COLO668 (cell line): ENCODE data around the gene CREG1.
A peak's percentile ranks its signal among the peaks of the same experiment; 100 is the strongest.
"Not testable (repeated sequence)": the region's sequence is repeated elsewhere in the genome, so short reads cannot be mapped to it uniquely, and the experiment has no call there.

Experiments
- DNase-seq: peaks from one replicate; lab custom pipeline; 2025; ENCODE audit not compliant: unreplicated experiment; lab: John Stamatoyannopoulos, UW

CREG1 gene

GRCh38 chr1:167564612-167565270 is 11.2 kb upstream of the CREG1 start:
- DNase-seq, result no peak

DNA sequence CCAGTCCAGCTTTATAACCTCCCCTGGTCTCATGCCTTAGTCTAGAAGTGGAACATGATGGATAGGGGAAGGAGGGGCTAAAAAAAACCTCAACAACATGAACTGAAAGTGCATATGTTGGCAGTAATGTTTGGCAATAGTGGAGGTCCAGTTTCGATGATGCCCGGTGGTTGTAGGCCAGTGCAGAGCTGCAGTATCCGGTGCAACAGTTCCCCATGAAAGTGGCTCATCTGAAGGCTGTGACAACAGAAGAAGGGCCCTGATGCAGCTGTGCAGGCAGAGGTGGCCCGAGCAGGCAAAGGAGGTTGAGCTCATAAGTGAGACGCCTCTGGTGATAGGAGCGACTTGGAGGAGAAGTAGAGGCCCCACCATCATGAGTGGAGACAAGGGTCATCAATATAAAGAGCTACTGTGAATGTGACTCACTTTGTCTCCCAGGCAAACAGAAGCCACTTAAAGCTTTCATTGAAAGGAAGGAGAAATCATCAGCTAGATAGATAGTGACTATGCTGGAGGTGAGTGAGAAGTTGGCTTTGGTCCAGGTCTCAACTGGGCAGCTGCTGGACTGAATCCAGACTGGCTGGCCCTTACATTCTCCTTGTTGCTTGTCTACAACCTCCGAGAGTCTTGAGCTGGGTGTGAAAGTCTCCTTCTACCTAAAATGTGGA is 10.2 kb upstream of the CREG1 start:
- DNase-seq, result peak; percentile 51

DNA sequence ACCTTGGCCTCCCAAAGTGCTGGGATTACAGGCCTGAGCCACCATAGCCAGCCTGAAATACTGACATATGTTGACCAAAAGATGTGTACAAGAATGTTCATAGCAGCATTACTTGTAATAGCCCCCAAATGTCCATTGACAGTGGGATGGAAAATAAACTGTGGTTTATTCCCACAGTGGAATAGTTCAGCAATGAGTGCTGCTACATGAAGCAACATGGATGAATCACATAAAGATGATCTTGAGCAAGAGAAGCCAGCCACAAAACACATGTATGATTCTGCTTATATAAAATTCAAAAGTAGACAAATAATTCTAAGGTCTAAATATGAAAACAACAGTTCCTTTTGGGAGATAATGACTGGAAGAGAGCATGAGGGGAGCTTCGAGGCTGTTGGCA is 9.1 kb upstream of the CREG1 start:
- no peak for DNase-seq

GRCh38 chr1:167561753-167562152 is 8.2 kb upstream of the CREG1 start:
- DNase-seq, result no peak

- DNase-seq, result peak; percentile 67
Observed at GRCh38 chr1:167555971-167556714, 2.6 kb upstream of the CREG1 start.

DNA sequence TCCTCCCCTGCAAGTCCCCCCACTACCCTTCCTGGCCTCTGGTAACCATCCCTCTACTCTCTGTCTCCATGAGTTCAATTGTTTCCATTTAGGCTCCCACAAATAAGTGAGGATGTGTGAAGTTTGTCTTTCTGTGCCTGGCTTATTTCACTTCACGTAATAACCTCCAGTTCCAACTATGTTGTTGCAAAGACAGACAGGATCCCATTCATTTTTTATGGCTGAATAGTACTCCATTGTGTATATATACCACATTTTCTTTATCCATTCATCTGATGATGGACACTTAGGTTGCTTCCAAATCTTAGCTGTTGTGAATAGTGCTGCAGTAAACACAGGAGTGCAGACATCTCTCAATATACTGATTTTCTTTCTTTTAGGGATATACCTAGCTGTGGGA is 1.5 kb upstream of the CREG1 start:
- not testable (repeated sequence) for DNase-seq

DNA sequence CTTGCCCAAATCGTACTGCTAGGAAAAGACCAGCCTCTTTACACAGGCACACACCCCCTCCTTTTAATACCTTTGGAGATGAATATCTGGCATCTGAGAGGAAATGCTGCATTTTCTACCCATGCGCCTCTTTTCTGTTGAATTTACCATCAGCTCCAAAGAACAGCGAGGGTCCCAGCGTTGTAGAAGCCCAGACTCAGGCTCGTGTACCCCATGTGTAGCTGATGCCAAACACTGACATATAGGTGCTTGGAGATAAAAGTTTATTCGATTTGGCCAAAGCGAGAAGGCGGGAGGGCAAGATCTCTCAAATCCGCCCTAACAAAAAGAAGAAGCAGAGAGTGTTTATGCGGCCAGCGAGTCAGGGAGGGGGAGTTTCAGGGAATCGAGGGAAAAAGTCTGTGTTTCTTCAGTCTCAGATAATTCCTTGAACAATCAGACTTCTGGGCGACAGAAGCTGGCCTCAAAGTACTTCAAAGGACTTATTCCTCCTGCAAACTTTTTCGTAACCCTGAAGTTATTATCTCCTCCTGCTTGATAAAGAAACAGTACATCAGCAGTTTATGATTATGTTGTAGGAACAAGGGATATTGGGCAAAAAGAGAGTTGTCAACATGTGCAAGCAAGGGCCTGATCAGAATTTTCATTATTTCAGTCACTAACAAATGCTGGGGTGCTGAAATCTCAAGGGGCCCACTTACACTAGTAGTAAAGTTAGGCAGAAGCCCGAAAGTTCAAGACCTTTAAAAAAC is 642 bp upstream of the CREG1 start:
- DNase-seq, result no peak

GRCh38 chr1:167551362-167551761 is 2.2 kb downstream of the CREG1 start:
- no peak for DNase-seq

DNA sequence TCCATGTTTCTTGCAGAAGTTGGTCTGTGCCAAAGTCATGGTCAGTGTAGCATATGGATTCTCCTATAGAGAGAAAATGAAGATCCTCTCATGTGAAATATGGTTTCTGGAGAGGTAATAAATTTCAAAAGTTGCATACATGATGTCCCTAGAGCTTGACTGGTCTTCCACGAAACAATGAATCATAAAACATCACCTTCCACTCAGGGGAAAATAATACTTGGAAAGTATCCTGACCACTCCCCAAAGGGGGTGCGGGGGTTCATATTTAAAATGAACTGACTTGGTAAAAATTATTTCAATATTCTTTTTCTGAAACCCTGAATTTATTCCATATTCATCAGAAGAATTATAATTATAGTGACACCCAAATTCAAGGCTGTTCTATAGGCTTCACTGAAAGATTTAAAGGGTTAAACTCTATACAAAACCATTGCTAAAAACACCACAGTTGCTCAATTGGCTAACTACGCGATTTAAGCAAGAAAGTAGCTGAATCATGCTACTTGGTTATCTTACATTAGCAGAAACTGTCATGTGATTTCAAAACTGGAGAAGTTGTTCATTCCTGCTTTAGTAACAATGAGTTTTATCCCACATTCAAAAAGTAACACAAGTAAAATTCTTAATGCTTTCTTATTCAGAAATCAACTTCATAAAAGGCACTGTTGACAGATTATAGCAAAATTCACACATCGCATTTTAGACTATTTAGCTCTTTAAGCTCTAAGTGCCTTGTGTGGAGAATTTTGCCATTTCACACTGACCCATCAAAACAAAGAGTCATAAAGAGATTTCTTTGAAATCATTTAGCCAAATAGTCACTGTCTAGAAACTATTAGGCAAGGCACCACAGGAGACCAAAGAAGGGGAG is 5.3 kb downstream of the CREG1 start:
- DNase-seq, result no peak

DNA sequence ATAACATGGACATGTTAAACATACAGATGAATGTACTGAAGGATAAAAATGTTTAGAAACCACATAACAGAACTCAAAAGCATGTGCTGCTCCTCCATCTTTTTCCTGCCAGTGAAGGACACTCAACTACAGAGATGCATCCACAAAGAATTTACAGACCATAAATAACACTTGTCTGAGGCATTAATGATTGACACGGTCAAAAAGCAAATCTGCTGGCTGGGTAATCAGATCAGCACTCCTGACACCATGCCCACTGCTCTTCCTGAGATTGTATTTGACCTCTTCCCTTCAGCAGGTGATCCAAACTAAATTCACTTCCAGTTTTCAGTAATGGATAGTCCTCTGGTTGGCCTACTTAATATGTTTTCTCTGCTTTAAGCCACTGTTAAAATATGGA is 6.6 kb downstream of the CREG1 start:
- DNase-seq, result no peak

GRCh38 chr1:167545349-167545748 is 8.2 kb downstream of the CREG1 start:
- DNase-seq, result no peak

DNA sequence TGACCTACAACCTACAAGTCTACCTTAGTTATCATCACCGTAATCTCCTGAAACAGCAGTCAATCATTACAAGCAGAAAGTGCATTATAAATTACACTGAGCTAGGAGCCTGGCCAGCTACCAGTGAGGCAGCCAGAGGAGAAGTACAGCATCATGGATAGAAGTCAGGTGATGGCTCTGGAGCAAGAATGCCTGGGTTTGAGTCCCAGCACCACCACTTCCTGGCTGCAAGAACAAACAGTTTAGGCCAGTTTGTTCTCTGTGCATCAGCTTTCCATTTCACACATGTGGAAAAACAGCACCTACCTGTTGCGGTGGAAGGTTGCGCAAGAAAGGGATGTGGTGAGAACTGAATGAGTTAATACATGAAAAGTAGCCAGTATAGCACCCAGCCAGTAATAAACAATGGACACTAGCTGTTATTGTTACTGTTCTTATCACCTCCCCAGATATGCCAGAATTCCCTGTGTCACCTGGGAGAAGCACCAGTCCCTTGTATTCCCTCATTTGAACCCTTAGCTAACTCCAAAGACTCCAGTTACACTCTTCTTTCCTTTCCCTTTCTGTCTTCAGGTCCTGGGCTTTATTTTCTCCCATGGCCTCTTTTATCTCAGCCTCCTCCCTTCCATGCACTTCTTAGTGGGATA is 9.0 kb downstream of the CREG1 start:
- DNase-seq, result no peak

GRCh38 chr1:167543199-167543990 is 10.2 kb downstream of the CREG1 start:
- DNase-seq, result no peak

- DNase-seq, result no peak
Observed at GRCh38 chr1:167542109-167543032, 11.2 kb downstream of the CREG1 start.

DNA sequence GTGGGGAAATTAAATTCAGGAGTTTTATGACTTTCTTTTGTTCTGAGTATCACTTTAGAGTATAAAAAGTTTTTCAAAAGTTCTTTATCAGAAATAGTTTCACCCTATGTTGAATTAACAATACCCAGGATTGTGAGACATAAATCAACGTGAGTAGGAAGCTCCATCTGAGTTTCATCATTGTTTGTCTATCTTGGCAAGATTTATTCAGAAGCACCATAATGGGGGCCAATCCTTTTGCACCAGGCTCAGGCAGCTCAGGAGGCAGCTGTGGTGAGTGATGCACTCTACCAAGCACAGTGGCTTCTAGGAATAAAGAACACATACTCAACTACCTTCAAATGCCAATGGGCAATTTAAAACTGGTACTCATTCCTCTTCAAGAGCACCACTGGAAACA is 12.0 kb downstream of the CREG1 start:
- DNase-seq, result no peak

DNA sequence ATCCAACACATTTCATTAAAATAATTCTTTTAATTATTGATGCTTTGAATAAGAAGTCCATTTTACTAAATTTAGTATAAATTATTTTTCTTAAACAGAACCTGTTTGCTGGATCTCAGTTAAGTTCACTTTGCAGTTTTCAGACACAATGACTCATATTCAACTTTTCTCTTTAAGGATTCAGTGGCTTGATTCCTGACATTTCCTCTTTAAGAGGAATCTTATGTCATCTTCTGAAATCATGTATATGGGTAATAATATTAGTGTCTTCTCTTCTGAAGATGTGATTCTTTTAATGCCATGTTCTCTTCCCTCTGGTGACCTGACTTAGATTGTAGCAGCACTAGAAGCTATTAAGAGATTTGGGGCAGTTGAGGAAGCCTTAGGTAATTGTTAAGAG is 12.6 kb downstream of the CREG1 start:
- no peak for DNase-seq

DNA sequence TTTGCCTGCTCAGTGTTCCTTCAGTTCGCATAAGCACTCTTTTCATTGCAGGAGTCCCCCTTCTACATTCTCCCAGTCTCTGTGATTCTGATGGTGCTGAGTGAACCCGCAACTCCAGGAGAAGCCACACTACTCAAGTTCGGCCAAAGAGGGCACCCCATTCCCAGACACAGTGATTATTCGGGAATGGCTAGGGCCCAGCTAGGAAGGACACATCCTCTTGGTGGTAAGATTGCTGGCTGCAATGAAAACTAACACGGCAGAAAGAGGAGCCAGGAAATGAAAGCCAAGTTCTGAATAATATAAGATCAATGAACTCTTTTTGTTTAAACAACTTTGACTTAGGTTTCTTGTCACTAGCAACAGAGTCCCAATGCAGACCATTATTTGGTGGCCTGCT is 14.9 kb downstream of the CREG1 start:
- DNase-seq, result no peak

- peak; percentile 66 for DNase-seq
Observed at GRCh38 chr1:167533851-167534300, 19.7 kb downstream of the CREG1 start.
